VCaP (cell line): Measurements from ENCODE around the gene SLC4A5.

ENCODE experiments used
- H3K27ac ChIP-seq: fragments of 450-650 bp; 2 replicates; pipeline ENCODE4 v1.5.1; 2017
- CTCF ChIP-seq: fragments of 450-650 bp; conservative IDR thresholded peaks from 2 replicates; pipeline ENCODE4 v1.5.1; 2017; ENCODE audit warnings: mild to moderate bottlenecking, moderate library complexity

Gene SLC4A5

GRCh38 chr2:74290466-74291217, 52.6 kb downstream of the SLC4A5 start:
- TF ChIP-seq CTCF = no peak

GRCh38 chr2:74290066-74290465, 53.1 kb downstream of the SLC4A5 start:
- no peak for TF ChIP-seq CTCF
- no peak overlapping the region for H3K27ac ChIP-seq

More at GRCh38 chr2:74290466-74291217, 52.6 kb downstream of the SLC4A5 start:
- no peak overlapping the region for H3K27ac ChIP-seq

- TF ChIP-seq CTCF = no peak
- no peak overlapping the region for H3K27ac ChIP-seq
Observed at GRCh38 chr2:74286725-74287124, 56.5 kb downstream of the SLC4A5 start.

- no peak overlapping the region for H3K27ac ChIP-seq
- TF ChIP-seq CTCF = no peak
Observed at GRCh38 chr2:74281141-74281975, 61.9 kb downstream of the SLC4A5 start.

GRCh38 chr2:74278694-74279093, 64.5 kb downstream of the SLC4A5 start:
- no peak for TF ChIP-seq CTCF
- no peak overlapping the region for H3K27ac ChIP-seq

GRCh38 chr2:74278176-74278575, 65.0 kb downstream of the SLC4A5 start:
- TF ChIP-seq CTCF = no peak
- no peak overlapping the region for H3K27ac ChIP-seq

GRCh38 chr2:74275228-74275627, 68.0 kb downstream of the SLC4A5 start:
- no peak overlapping the region for H3K27ac ChIP-seq
- no peak for TF ChIP-seq CTCF
